ENCODE data around the gene BTBD9.

The BTBD9 gene

DNA sequence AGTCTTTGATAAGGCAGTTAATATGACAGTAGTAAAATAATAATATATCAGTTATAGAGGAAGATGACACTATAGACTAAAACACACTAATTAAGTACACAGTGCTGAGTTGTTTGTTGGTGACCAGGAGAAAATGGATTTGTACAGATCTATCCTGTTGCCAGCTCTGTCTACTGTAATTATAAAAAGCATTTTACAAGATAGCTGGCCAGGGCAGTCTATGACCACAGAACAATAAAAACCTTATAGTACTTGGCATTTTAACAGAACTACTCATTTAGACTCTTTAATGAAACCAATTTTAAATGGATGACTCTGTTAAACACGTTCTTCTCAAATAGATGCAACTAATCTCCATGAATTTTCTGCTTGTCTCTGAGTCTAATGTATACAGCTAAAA, 367.5 kb downstream of the BTBD9 start:
- no peak for DNase-seq

DNA sequence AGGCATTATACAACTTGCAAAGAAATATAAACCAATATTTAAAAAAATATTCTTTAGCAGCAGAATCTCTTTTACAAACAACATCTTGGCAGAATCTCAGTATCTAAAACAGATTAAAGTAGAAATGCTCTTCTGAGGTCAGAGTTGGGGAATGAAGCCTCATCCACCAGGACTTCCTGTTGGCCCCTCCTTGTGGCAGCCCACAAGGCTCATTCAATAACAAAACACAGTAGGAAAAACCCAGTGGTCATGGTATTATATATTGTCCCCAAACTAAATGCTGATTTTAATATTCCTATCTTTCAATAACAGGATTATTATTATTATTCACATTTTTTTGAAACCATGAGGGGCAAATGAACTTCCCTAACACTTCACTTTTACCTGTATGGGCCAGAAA, 368.6 kb downstream of the BTBD9 start:
- DNase-seq: no peak

DNA sequence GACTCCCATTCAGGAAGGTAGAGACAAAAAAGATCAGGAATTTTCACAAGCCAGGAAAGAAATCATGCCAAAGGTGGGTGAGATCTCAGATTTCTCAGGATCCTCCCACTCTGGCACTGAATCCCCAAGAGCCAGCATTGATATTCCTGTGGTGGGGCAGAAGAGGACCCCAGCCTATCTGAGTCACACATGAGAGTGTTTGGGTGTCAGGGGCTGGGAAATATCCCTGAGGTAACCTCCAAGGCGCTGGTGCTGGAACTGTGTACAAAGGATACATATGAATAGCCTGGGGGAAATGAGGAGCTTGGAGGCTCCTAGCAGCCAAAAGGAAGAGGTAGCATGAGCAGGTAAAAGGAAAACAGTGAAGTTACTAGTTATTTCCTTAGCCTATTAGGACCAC, 369.4 kb downstream of the BTBD9 start:
- DNase-seq: no peak

DNA sequence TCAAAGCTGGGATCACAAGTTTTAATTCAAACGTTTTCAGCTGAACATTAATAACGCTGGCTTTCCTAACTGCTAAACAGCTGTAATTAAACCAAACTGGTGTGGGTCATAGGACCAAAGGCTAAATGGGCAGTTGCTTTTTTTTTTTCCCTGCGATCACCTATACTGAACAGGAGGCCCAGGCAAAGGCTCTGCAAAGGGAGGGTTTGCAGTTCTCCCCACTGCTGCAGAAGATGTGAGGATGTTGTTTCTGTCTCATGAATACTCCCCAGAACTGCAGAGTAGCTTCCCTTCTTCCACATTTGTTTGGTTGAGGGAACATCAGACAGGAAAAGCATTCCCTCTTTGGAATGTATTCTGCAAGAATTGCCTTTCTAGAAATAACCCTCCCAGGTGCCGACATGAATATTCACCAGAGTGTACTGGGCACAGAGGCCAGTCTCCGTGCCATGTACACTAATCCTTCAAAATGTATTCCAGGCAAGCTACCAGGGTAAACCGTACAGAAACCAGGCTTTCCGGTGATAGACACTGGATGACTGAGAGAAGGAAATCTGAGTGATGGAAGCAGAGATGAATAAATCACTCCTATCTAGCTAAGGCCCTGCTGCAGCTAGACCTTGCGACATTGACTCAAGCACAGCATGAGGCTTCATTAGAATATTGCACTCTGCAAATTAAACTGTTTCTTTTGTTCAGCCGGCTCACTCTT, 370.1 kb downstream of the BTBD9 start:
- DNase-seq: no peak

DNA sequence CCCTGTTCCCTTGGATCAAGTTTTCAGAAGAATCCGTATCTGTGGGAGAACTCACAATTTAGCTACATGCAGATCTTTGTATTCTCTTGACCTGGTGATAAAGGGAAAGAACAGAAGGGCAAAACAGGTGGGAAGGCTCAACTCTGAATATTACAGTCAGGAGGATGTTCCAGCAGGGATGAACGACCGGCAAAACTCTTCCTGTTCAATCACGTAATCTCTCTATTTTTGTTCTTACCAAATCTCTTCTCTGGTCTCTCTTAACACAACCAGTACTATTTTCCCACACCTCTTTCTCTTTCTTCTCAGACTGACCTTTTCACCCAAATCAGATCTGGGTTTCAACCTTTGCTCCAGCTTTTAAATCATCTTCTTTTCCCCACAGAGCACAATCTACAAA, 371.4 kb downstream of the BTBD9 start:
- no peak for DNase-seq

DNA sequence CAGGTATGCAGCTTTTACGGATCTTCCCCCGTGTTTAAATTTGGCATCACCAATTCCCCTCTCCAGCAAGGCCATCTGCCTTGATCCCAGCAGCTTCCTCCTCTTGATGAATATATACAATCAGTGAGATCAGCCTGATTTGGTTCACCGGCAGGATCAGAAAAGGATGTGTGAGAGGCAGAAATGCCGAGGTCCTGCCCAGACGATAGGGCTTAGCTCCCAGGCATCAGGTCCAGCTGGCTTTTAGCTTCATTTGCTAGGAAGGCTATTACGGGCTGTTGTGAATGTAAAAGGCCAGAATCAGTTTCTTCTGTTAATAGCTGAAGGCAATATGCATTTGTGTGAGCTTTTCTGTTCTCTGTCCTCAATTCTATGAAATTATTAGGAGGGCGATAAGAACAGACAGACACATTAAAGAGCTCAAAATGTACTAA, 372.8 kb downstream of the BTBD9 start:
- DNase-seq: no peak

DNA sequence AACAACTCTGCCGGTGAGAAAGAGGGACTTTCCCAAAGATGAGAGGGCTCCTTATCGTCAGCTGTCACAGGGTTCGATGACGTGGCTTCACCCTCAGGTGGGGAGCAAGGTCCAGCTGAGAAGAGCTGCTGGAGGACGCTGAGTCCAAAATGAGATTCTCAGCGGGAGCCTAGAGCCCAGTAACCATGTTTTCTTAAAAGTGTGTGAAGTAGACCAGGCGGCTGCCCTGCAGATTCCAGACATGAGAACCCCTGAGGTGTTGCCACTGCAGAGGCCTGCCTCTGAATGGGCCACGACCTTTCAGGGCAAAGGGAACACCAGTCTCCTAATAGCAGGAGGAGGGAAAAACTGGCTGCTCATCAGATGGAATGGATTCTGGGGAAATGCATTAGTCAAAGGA, 375.1 kb downstream of the BTBD9 start:
- no peak for DNase-seq

DNA sequence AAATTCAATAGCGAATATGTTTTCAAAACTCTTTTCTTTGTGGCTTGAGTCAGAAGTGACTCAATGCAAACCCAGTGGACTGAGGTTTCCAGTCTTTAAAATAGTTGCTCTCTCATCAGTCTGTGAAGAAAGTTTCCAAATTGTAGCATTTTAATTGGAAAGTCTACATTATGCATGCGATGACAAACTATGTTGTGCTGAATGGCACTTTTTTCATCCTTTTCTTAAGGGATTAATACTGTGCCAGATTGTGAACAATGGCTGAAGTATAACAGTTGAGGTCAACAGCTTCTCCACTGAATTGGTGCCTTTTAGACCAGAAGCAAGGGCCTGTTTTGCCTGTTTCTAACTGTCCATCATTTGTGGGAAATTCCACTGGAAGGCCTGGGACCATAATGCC, 377.1 kb downstream of the BTBD9 start:
- no peak for DNase-seq

DNA sequence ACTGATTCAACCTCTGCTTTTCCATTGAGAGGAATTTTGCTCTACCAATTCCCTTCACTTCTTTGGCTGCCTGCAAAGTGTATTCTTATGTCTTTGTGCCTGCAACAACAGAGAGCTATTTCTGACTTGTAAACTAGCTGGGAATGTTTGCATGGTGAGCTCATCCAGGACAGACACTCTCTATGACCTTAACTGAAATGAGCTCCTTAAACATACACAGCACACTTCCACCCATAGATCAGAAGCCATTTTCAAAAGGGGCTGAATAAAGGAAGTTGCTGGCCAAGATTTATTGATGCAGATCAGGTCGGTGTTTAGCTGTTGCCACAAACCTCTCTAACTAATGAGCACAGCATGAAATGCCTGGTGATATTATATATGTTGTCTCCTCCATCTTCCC, 377.7 kb downstream of the BTBD9 start:
- DNase-seq: no peak

DNA sequence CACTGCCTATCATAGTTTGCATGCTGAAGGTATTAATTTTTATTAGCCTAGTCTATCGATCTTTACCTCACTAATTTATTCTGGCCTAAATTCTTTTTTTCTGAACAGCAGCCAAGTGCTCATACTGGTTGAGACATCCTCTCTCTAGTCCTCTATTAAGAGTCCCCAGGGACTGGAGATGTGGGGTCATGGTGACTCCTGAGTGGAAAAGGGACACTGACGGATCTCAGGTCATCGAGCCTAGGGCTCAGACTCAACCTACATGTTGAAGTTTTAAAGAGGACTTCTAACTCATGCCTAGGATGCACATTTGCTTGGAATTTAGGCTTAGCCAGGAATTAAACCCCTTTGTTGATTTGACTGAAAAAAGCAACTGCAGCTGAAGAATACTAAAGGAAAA, 378.1 kb downstream of the BTBD9 start:
- DNase-seq: no peak

DNA sequence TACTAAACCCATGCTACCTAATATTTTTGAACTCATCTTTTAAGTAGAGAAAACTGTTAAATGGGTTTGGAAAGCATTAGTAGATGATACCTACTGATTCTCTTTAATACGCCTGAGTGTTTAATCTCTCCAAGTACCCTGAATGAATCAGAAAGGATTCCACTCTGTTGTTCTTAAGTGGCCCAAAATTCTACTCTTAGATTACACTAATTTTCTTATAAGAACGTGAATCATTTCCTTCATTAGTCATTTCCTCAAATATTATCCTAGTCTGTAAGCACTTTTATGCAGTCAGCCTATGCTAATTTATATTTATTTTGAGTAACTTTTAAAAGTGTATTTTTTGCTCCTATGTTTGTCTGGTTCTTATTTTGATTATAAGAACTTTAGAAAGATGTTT, 380.0 kb downstream of the BTBD9 start:
- no peak for DNase-seq

DNA sequence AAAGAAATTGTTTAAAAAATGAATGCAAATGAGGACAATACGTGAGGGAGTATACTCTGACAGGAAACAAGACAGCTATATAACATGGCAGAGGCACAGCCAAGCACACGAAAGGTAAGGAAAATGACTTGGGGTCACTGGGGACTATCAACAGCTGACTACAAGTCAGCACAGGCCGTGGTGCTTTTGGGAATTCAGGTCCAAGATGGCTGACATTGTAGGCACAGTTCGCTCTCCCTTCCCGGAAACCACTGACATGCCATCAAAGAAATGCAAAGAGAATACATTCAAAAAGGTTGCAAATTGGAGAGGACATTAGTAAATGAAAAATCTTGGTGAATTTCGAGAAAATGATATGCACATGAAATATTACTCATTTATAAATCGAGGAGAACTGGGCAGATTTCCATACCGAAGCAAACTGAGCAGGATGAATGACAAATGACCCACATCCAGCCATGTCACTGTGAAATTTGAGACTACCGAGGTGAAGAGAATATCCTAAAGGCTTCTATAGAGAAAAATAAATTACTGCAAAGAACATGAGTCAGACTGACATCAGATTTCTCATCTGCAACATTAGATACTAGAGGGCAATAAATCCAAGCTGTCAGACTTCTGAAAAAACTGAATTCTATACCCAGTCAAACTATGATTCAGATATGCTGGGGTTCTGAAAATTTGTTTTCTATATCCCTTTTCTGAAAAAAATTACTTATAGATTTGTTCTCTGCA, 391.1 kb downstream of the BTBD9 start:
- DNase-seq: no peak

DNA sequence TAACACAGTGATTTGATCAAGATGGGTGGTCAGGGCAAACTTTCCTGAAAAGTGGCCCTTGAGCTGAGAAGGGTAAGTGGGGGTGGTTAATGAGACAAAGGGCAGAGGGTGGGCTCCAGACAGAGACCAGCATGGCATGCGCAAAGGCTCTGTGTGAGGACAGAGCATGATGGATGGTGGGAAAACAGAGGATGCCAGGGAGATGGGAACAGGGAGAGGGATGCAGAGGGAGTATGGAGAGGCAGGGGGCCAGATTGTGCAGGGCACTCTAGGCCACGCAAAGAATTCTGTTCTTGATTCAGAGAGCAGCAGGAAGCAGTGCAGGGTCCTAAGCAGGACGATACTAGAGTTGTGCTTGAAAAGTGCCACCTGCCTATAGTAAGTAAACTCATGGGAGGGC, 394.4 kb downstream of the BTBD9 start:
- no peak for DNase-seq

DNA sequence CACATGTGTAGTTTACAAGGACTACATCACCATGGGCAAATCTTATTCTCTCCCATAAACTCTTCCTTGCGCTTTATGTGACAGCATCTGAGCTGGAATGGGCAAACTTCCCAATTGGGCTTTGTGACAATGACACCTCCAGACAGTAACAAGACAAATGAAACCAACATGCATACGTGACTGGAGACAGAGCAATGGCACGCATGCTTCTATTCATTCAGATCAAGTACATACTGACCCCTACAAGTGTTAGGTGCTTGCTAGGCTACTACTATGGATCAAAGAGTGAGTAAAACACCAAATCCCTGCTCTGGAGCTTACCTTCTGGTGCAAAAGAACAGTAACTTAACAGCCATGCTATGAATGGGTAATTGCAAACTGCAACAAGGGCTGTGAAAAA, 394.9 kb downstream of the BTBD9 start:
- DNase-seq: no peak

DNA sequence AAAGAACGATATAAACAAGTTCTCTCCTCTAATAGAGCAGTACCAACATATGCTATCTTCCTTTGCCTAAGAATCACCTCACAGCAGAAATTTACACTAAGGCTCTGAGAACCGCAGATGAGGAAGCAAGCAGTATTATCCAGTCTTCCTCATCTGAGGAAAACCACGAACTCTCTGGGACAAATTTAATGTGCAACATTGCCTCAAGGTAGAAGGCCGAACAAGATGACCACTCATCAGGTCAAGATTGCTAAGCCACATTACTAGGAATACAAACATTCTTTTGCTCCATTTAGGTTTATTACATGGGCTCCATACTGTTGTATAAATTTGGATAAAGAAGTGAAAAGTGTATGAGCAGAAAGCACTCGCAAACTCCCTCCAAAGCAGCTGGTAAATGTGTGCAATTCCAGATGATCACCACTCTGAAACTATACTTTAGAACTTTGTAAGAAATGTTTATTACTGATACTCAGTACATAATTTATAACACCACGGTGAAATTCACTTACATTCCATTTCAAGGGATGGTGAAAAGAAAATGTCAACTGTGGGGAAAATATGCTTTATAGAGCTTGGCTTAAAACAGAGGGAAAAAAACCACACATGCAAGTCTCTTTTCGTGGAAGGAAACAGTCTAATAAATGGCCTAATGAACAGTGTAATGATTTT, 398.4 kb downstream of the BTBD9 start:
- DNase-seq: no peak

DNA sequence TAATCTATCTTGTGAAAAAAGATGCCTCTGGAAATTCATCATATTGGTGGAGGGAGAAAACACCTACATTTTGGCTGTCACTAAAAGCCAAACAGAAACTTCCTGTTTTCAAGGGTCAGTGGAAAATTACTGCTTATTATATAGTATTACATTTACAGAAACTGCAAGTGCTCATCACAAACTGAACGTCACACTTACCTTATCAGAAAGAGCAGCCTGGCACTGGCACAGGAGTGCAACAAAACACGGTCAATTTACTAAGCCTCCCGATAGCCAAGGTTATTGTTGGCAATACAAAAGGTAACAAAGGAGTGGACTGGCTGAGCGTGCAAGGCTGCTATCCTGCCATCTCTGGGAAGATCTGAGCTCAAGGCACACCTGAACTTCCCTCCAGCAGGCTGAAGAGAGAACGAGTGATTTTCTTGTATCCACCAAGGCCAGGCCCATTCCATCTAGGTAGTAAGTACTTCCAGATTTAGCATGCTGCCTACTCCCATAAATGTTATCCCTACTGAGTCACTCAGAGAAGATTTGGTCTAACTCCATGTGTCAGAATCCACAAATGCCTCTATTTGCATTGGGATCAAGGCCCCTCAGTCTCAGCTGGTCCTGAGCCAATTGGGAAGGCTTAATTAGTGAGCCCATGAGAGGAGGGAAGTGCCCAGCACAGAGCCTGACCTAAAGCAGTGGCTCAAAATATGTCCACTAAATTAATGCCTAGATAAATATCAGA, 399.8 kb downstream of the BTBD9 start:
- DNase-seq: no peak

DNA sequence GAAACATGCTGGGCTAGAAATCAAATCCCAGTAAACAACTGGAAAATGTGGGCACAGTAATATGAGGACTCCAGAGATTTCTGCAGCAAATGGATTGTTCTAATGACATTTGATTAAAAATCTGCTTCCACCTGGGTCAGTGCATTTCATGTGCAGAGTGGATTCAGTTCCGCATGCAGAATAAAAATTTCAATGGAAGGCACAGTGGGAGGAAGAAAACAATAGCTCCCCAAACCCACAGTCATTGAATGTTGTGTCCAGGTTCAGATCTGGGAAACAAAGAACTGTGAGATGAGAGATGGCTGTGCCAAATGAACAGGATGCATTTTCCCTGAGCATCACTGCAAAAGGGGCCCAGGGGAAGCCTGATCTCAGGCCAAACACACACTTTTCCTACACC, 403.1 kb downstream of the BTBD9 start:
- no peak for DNase-seq

DNA sequence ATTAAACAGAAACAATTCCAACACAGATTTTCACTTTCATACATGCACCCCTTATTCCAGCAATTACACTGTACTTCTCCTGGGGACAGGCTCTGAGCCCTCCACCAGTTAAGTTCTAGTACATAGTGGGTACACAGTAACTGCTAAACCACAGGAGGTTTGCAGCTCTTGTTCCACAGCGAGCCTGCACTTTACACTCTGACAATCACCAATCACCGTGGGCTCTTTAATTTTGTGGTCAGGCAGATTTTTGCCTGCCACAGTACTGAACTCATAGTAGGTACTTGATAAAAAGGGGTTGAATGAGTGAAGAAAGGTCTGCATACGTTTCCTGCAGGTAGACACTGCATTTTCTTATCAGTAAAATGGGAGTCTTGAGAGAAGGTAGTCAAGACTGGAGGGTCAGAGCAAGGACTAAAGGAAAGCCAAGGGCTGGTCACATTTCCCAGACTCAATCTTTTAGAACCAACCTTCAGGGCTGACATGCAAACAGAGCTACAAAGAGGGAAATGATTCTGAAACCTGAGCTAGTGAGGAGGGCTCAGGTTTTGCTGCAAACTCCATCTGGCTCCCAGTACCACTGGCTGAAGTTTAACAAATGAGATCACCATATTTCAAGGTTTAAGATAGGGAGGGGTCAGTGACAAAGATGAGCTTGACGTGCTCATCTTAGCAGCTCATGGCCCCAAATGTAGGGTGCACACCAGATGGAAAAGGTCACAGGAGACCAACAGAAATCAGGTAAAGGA, 404.6 kb downstream of the BTBD9 start:
- no peak for DNase-seq

DNA sequence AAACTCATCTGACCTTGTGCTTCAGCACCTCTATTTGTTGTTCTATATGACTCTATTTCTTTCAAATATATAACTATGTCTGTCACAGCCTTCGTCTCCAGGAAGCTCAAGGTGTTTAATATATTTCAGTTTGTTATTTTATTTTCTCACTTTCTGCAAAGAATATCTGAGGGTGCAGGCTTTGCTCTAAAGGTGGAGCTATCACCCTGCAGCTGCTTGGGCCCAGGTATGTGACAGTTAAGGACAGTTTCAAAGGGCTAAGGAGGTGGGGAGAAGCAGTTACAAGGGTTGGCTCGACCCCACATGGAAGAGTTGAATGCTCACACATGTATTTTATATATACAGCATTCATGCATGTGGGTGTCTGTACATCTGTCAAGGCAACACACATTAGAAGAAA, 405.6 kb downstream of the BTBD9 start:
- DNase-seq: no peak

DNA sequence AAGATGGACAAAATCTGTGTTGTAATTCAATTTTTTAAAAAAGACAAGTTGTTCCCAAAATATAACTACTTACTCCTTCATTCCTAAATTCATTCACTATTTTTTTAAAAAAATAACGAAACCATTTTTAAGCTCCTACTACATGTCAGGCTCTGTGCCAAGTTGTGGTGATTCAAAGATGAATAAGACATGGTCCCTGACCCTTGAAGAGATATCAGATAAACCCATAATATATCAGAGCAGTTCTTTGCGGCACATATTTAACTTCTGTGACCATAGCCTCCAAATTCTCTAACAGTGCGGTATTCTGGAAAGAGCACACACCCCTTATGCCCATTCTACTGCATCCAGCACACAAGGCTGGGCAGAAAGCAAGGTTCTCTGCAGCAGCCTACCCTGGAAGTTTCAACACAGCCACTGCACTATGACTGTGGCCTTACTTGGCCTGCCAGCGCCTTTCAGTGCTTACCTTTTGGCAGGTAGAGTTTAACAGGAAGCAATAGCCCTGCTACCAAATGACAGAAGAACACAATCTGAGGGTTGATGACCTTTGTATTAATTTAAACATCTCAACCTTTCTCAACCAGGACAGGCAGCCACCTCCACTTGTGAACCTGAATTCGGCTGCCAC, 406.5 kb downstream of the BTBD9 start:
- DNase-seq: no peak

DNA sequence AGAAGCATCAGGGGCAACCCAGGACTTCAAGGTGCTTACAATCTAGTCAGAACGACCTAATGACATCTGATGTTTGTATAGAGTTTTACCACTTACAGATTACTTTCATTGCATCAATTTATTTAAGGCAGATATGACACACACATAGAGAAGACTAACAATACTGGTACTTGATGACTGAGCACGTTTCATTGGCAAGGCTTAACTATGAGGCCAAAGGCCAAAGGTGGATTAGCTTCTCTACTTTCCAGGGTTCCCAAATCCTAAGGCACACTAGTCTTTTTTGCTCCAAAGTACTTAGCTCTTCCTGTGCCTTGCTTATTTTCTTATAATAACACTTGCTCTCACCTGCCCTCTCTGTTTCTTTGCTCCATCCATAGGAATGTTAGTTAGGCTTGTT, 414.0 kb downstream of the BTBD9 start:
- no peak for DNase-seq

DNA sequence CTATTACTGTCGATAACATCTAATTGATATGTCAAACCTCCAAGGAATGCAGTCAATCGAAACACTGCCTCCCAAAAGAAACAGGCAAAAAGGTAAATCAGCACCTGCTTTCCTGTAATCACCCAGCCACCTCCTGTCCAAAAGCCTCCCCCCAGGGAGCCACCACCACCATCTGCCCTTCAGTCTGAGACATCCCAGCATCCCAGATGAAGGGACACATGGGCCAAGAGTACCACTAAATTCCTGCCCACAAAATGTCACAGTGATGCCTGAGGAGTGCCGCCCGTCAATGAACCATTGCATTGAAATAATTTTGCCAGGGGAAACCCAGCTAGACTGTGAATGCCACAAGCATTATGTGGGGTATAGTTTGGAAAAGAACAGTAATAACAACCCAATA, 418.5 kb downstream of the BTBD9 start:
- DNase-seq: no peak

Data from effector CD4-positive, alpha-beta T cell (primary cell).